Pancreas (tissue), 10 donors: Measurements from ENCODE around the gene KCNK16. TPM values are rescaled to one million over a fixed set of nuclear protein-coding genes. Genes with fewer than 3 reads are reported as not detected.

Experiments used
- ATAC-seq, 4 donors: fragments of 200-7000 bp; cut with Tn5 transposase; one replicate each; pipeline versions ENCODE4 v1.8.0 to v1.9.1; 2020; ENCODE audit warnings: mild to moderate bottlenecking in 4 of 4, moderate library complexity in 4 of 4
- DNase-seq, 6 donors: peaks; one replicate each; pipeline ENCODE4 v3.0.0-alpha.2; 2020
- FAIRE-seq: peaks from 2 replicates; lab custom pipeline; 2012; peaks lifted over from hg19 to GRCh38; lab: Jason Lieb, UNC
- H3K27ac ChIP-seq, 4 donors: fragments of 200-600 bp; sonication (generic); 1 replicate in 3 of 4; 2 replicates in 1 of 4; pipeline versions ENCODE4 v1.5.0 to v1.8.0; 2020
- H3K27me3 ChIP-seq, 4 donors: fragments of 200-600 bp; one replicate each; pipeline ENCODE4 v1.8.0; 2021
- H3K36me3 ChIP-seq, 3 donors: fragments of 200-600 bp; sonication (generic) in 1 of 3; one replicate each; pipeline versions ENCODE4 v1.5.0 to v1.8.0; 2020 to 2021
- H3K4me1 ChIP-seq, 3 donors: fragments of 200-600 bp; one replicate each; pipeline ENCODE4 v1.8.0; 2021
- H3K4me3 ChIP-seq, 4 donors: fragments of 200-600 bp; sonication (generic) in 2 of 4; one replicate each; pipeline versions ENCODE4 v1.5.0 to v1.8.0; 2020 to 2021
- H3K9me3 ChIP-seq, 4 donors: fragments of 200-600 bp; one replicate each; pipeline ENCODE4 v1.8.0; 2021
- CTCF ChIP-seq, 4 donors: fragments of 200-600 bp; sonication (generic) in 3 of 4; IDR thresholded peaks; one replicate each; pipeline versions ENCODE4 v1.5.0 to v1.8.0; 2021; ENCODE audit warnings: antibody characterized with exemption in 4 of 4
- WGBS, 2 donors: extraction: QIAGEN DNeasy Blood & Tissue Kit; methylation state at CpG; one replicate each; pipeline ENCODE4 v1.1.7; 2013; 5-methylcytosine and 5-hydroxymethylcytosine counted together
- intact Hi-C, 3 donors: fragments of 100-400 bp; cut with DNase I; formaldehyde crosslinking; loops; one replicate each; pipeline versions ENCODE4 v1.11.1 to v1.14.2; 2022
- polyA plus RNA-seq, 2 donors: library from polyadenylated mRNA; stranded (reverse); fragments of 200-250 nt; gene quantifications; one replicate each; pipeline ENCODE4 v1.2.3, GENCODE V29; 2013
- total RNA-seq, 6 donors: library from RNA; stranded (reverse); fragmentation: NEBNext Ultra II Directional in 4 of 6; extraction: Animal tissue kit (Norgen Biotek cat#: 25700) in 4 of 6; gene quantifications; one replicate each; pipeline versions ENCODE4 v1.2.1 to v1.2.4, GENCODE V29; 2021 to 2023
- donor health status: healthy with polysubstance abuse.
- donor health status: DM: no; HTN: no; CAD: no; lungs with moderate emphysema.
- donor health status: DM: no; HTN: no; CAD: no.
- donor health status: control.
- donor health status: control.
- donor health status: Bipolar disorder and iron deficiency.
- donor health status: DM: yes; HTN: yes; CAD: no.
- donor health status: DM: no; HTN: no; CAD: no.
- donor health status: DM: no; HTN: no; CAD: no.
- donor health status: DM: yes; HTN: yes; CAD: no.

Gene KCNK16
- total RNA-seq, result 10 to 100 TPM in 1 of 6 donors, 1 to 10 TPM in 5; 1.7 to 12.7 (median 4.3) TPM
- 100 to 1,000 TPM in 1 of 2 donors, 10 to 100 TPM in 1; 18.7 to 121 TPM for polyA plus RNA-seq

DNA sequence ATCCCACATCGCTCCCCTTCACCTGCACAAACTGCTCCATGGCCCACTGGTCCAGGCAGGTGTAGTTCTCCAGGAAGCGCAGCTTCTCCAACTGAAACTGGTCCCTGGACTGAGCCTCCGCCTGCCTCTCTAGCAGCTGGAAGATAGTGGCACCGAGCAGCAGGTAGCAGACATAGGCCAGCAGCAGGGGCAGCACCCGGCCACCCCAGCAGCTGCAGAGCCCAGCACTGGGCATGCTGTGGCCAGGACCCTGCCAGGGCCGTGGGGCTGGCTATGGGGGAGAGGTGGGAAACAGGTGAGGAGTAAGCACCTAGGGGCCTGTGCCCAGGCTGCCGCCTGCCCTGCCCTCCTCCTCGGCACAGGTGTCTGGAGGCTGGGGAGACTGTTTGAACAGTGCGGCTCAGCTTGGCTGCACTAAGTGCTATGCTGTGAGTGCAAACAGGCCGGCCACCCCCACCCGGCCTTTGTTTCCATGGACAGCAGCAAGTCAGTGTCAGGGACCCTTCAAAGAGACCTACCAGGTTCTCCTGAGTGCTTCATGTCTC, at the start of gene KCNK16:
Gene KCNK16 (minus strand): TSS at position 397 of the 545 bp plus-strand sequence. CDS start 162 bp downstream, at position 235.
- intact Hi-C loops, result no loop called here
- Histone ChIP-seq H3K4me3 (peak within 1 kb of the TSS in 1 of 4 donors; percentile 7), H3K36me3 (no peaks in the 10 kb centered on the region), H3K27ac (no peak within 1 kb of the TSS), H3K4me1 (no peaks in the 10 kb centered on the region), H3K27me3 (no peaks in the 10 kb centered on the region), H3K9me3 (no peaks in the 10 kb centered on the region)
- FAIRE-seq (no peak), DNase-seq (peak in 1 of 6 donors; percentile 66), ATAC-seq (peak in 3 of 4 donors; percentile 40 to 73 (median 73))
- no peak for TF ChIP-seq CTCF (IDR thresholded peaks at IDR 0.05)
- WGBS, 2 donors, result 66 to 75% methylated on average over 11 of the region's 11 CpGs

DNA sequence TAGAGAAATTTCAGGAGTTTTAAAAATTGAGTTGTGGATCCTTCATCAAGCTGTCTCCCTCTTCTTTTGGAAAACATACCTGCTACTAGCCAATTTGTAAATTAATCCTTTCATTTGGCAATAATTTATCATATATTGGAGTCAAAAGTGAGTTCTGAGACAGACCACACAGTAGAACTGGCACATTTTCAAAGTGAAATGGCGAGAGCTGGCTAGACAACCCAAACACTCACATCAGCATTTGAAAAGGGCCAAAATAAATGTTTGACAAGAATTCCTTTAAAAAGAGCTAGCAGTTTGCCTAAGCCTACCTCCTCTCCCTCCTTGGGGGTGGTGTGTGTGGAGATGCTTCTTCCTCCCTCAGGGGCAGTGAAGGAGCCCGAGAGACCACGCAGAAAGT, 47.9 kb upstream of the KCNK16 start:
- H3K4me3 ChIP-seq, result no peak overlapping the region
- ATAC-seq (no peak), FAIRE-seq (no peak), DNase-seq (no peak)
- H3K9me3 ChIP-seq, result no peaks in the 10 kb centered on the region
- H3K36me3 ChIP-seq, result no peaks in the 10 kb centered on the region
- H3K27ac ChIP-seq, result no peak overlapping the region
- TF ChIP-seq CTCF (IDR thresholded peaks at IDR 0.05), result peak in 1 of 4 donors; percentile 4
- intact Hi-C loops, result no loop called here
- no peaks in the 10 kb centered on the region for H3K27me3 ChIP-seq
- H3K4me1 ChIP-seq, result no peaks in the 10 kb centered on the region
- WGBS, 2 donors, result 67 to 68% methylated on average over 3 of the region's 3 CpGs

DNA sequence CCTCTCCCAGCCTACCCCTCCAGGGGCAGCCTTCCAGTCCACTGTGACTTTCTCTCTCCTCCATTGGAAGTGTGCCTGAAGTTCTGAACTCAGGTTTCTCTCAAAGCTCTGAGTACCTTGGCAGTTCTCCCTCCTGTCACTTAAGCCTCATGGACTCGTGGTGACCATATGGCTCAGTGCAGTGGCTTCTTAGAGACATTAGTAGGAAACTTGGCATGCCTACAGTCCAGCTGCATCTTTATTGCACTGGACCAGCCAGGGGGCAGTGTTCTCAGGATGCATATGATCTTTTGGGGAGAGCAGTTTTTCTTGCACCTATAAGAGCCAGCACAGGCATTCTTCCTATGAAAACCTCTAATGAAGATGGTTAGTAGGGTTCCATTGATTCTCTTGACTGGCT, 47.5 kb upstream of the KCNK16 start:
- H3K4me1 ChIP-seq, result no peaks in the 10 kb centered on the region
- no peak overlapping the region for H3K27ac ChIP-seq
- peak in 1 of 4 donors; percentile 15 for TF ChIP-seq CTCF (IDR thresholded peaks at IDR 0.05)
- H3K4me3 ChIP-seq, result no peak overlapping the region
- intact Hi-C loops, result loop anchor here in 2 of 3 donors (5.0 to 10.0 kb wide), 2 partner anchors 515 to 522 kb away; no protein-coding TSS in a partner anchor
- DNase-seq (peak in 2 of 6 donors; percentile 16 to 29), ATAC-seq (peak; percentile 48 to 74 (median 68)), FAIRE-seq (no peak)
- WGBS, 2 donors, result 16 to 25% methylated on average over 1 of the region's 1 CpG
- no peaks in the 10 kb centered on the region for H3K27me3 ChIP-seq
- no peaks in the 10 kb centered on the region for H3K36me3 ChIP-seq
- no peaks in the 10 kb centered on the region for H3K9me3 ChIP-seq

- Histone ChIP-seq H3K4me3 (no peak overlapping the region), H3K27me3 (no peaks in the 10 kb centered on the region), H3K4me1 (no peaks in the 10 kb centered on the region), H3K9me3 (no peaks in the 10 kb centered on the region), H3K27ac (no peak overlapping the region), H3K36me3 (no peaks in the 10 kb centered on the region)
- FAIRE-seq, result no peak
- no peak for DNase-seq
- intact Hi-C loops, result loop anchor here in 2 of 3 donors (5.0 to 10.0 kb wide), 2 partner anchors 517 to 525 kb away; no protein-coding TSS in a partner anchor
- no peak for TF ChIP-seq CTCF (IDR thresholded peaks at IDR 0.05)
- ATAC-seq, result no peak
- WGBS, 2 donors, result 85 to 86% methylated on average over 3 of the region's 3 CpGs
Measured at GRCh38 chr6:39367700-39368099, 45.2 kb upstream of the KCNK16 start.
